ENCODE data around the gene BRI3. TPM values are rescaled to one million over a fixed set of nuclear protein-coding genes. Genes with fewer than 3 reads are reported as not detected.

The BRI3 gene
- total RNA-seq, 1 donor from 2014 or later: 112 TPM

GRCh38 chr7:98240961-98241673 lies 40.4 kb upstream of the BRI3 start:
- no peaks in the 10 kb centered on the region for H3K27me3 Mint-ChIP-seq (ENCODE audit: low read depth)
- H3K4me3 Mint-ChIP-seq: no peak overlapping the region
- peaks cover 5% of the 10 kb centered on the region for H3K36me3 Mint-ChIP-seq (ENCODE audit: low read depth)
- peak overlapping the region; percentile 75 for H3K27ac Mint-ChIP-seq (ENCODE audit: unreplicated experiment)
- no peaks in the 10 kb centered on the region for H3K9me3 Mint-ChIP-seq
- H3K4me1 Mint-ChIP-seq: peaks cover 5% of the 10 kb centered on the region
- peak; percentile 70 for DNase-seq (ENCODE audit: low read depth, low spot score)
- peak; percentile 72 for TF ChIP-seq CTCF (conservative IDR thresholded peaks at IDR 0.05)

- no peak overlapping the region for H3K27ac Mint-ChIP-seq (ENCODE audit: unreplicated experiment)
- no peaks in the 10 kb centered on the region for H3K27me3 Mint-ChIP-seq (ENCODE audit: low read depth)
- peaks cover 5% of the 10 kb centered on the region for H3K4me1 Mint-ChIP-seq
- H3K4me3 Mint-ChIP-seq: no peak overlapping the region
- TF ChIP-seq CTCF (conservative IDR thresholded peaks at IDR 0.05): no peak
- H3K9me3 Mint-ChIP-seq: no peaks in the 10 kb centered on the region
- DNase-seq (ENCODE audit: low read depth, low spot score): no peak
- H3K36me3 Mint-ChIP-seq (ENCODE audit: low read depth): peaks cover 5% of the 10 kb centered on the region
Observed at GRCh38 chr7:98241674-98242241, 39.7 kb upstream of the BRI3 start.

GRCh38 chr7:98242342-98242741 lies 39.1 kb upstream of the BRI3 start:
- Mint-ChIP-seq H3K4me3 (no peak overlapping the region), H3K27me3 (ENCODE audit: low read depth) (no peaks in the 10 kb centered on the region), H3K4me1 (peaks cover 5% of the 10 kb centered on the region), H3K36me3 (ENCODE audit: low read depth) (peaks cover 5% of the 10 kb centered on the region), H3K9me3 (no peaks in the 10 kb centered on the region), H3K27ac (ENCODE audit: unreplicated experiment) (no peak overlapping the region)
- no peak for DNase-seq (ENCODE audit: low read depth, low spot score)
- TF ChIP-seq CTCF (conservative IDR thresholded peaks at IDR 0.05): no peak

GRCh38 chr7:98242934-98243333 lies 38.6 kb upstream of the BRI3 start:
- peaks cover 5% of the 10 kb centered on the region for H3K36me3 Mint-ChIP-seq (ENCODE audit: low read depth)
- DNase-seq (ENCODE audit: low read depth, low spot score): no peak
- TF ChIP-seq CTCF (conservative IDR thresholded peaks at IDR 0.05): no peak
- H3K27me3 Mint-ChIP-seq (ENCODE audit: low read depth): no peaks in the 10 kb centered on the region
- no peak overlapping the region for H3K27ac Mint-ChIP-seq (ENCODE audit: unreplicated experiment)
- H3K4me3 Mint-ChIP-seq: no peak overlapping the region
- no peaks in the 10 kb centered on the region for H3K9me3 Mint-ChIP-seq
- peaks cover 5% of the 10 kb centered on the region for H3K4me1 Mint-ChIP-seq

- Mint-ChIP-seq H3K4me3 (no peak overlapping the region), H3K4me1 (peaks cover 8% of the 10 kb centered on the region), H3K36me3 (ENCODE audit: low read depth) (peaks cover 3% of the 10 kb centered on the region), H3K27ac (ENCODE audit: unreplicated experiment) (no peak overlapping the region), H3K27me3 (ENCODE audit: low read depth) (no peaks in the 10 kb centered on the region), H3K9me3 (no peaks in the 10 kb centered on the region)
- no peak for TF ChIP-seq CTCF (conservative IDR thresholded peaks at IDR 0.05)
- no peak for DNase-seq (ENCODE audit: low read depth, low spot score)
Observed at GRCh38 chr7:98244871-98245270, 36.6 kb upstream of the BRI3 start.
